ENCODE results near the gene TES. TPM values are rescaled to one million over a fixed set of nuclear protein-coding genes. Genes with fewer than 3 reads are reported as not detected.

Gene TES
- total and polyA plus RNA-seq, 3 donors from 2014 or later, result 40.4 to 120 (median 71.0) TPM

GRCh38 chr7:116206141-116206540, 4.2 kb upstream of the TES start:
- Histone ChIP-seq H3K27ac (no peak overlapping the region), H3K9me3 (no peaks in the 10 kb centered on the region), H3K4me3 (no peak overlapping the region), H3K4me1 (no peaks in the 10 kb centered on the region), H3K27me3 (no peaks in the 10 kb centered on the region), H3K36me3 (ENCODE audit: low read depth, missing control alignments) (no peaks in the 10 kb centered on the region)
- DNase-seq, result no peak
- intact Hi-C loops (cut with DNase I; ENCODE audit: low total_unique reads), result no loop called here
- WGBS, 2 donors, result 86 to 97% methylated on average over 1 of the region's 1 CpG
- no peak for TF ChIP-seq POLR2A (IDR thresholded peaks at IDR 0.05)
- no peak for TF ChIP-seq CTCF (IDR thresholded peaks at IDR 0.05)

GRCh38 chr7:116208919-116209318, 1.4 kb upstream of the TES start:
- TF ChIP-seq CTCF (IDR thresholded peaks at IDR 0.05) (no peak), POLR2A (IDR thresholded peaks at IDR 0.05) (no peak)
- H3K27me3 ChIP-seq, result no peaks in the 10 kb centered on the region
- no peaks in the 10 kb centered on the region for H3K9me3 ChIP-seq
- H3K27ac ChIP-seq, result no peak overlapping the region
- no peak overlapping the region for H3K4me3 ChIP-seq
- intact Hi-C loops (cut with DNase I; ENCODE audit: low total_unique reads), result no loop called here
- H3K36me3 ChIP-seq (ENCODE audit: low read depth, missing control alignments), result no peaks in the 10 kb centered on the region
- DNase-seq, result no peak
- WGBS, 2 donors, result 61 to 67% methylated on average over 1 of the region's 1 CpG
- peaks cover 15% of the 10 kb centered on the region for H3K4me1 ChIP-seq

- Histone ChIP-seq H3K36me3 (ENCODE audit: low read depth, missing control alignments) (no peaks in the 10 kb centered on the region), H3K27ac (no peak overlapping the region), H3K4me1 (peaks cover 22% of the 10 kb centered on the region), H3K4me3 (peak overlapping the region; percentile 59 to 72), H3K27me3 (no peaks in the 10 kb centered on the region), H3K9me3 (no peaks in the 10 kb centered on the region)
- TF ChIP-seq POLR2A (IDR thresholded peaks at IDR 0.05), result no peak
- TF ChIP-seq CTCF (IDR thresholded peaks at IDR 0.05), result no peak
- intact Hi-C loops (cut with DNase I; ENCODE audit: low total_unique reads), result no loop called here
- 67 to 70% methylated on average over 6 of the region's 6 CpGs for WGBS, 2 donors
- DNase-seq, result no peak
Observed at GRCh38 chr7:116209561-116210070, 723 bp upstream of the TES start.

GRCh38 chr7:116211006-116211912, 920 bp downstream of the TES start:
- Histone ChIP-seq H3K4me1 (peaks cover 26% of the 10 kb centered on the region), H3K9me3 (no peaks in the 10 kb centered on the region), H3K27ac (peak overlapping the region; percentile 81 to 84), H3K27me3 (no peaks in the 10 kb centered on the region), H3K36me3 (ENCODE audit: low read depth, missing control alignments) (no peaks in the 10 kb centered on the region), H3K4me3 (peak overlapping the region; percentile 59 to 72)
- WGBS, 2 donors, result 9% methylated on average over 21 to 27 of the region's 27 CpGs
- intact Hi-C loops (cut with DNase I; ENCODE audit: low total_unique reads), result no loop called here
- peak; percentile 84 for DNase-seq
- no peak for TF ChIP-seq POLR2A (IDR thresholded peaks at IDR 0.05)
- TF ChIP-seq CTCF (IDR thresholded peaks at IDR 0.05), result no peak

Measured in testis (tissue), 3 donors.